Loucy (cell line): Measurements from ENCODE around the gene ZSCAN5A.
A peak's percentile ranks its signal among the peaks of the same experiment; 100 is the strongest.

Experiments
- CTCF ChIP-seq: fragments of 200-600 bp; sonication (generic); conservative IDR thresholded peaks from 2 replicates; pipeline ENCODE4 v1.5.1; 2014; ENCODE audit warnings: mild to moderate bottlenecking, antibody characterized with exemption, low read length
- EZH2phosphoT487 ChIP-seq: fragments of 200-600 bp; IDR thresholded peaks from 2 replicates; pipeline ENCODE4 v1.6.1; 2018; ENCODE audit warnings: antibody characterized with exemption, mild to moderate bottlenecking, moderate library complexity, borderline replicate concordance

- TF ChIP-seq CTCF = peak; percentile 60
- TF ChIP-seq EZH2phosphoT487 = no peak
These were observed 33.7 kb upstream of the ZSCAN5A start for GRCh38 chr19:56348289-56348877.
